Measurements from ENCODE around the gene MICB.
A peak's percentile ranks its signal among the peaks of the same experiment; 100 is the strongest.

MICB gene

GRCh38 chr6:31513456-31514165 is 15.7 kb downstream of the MICB start:
- DNase-seq = no peak

DNA sequence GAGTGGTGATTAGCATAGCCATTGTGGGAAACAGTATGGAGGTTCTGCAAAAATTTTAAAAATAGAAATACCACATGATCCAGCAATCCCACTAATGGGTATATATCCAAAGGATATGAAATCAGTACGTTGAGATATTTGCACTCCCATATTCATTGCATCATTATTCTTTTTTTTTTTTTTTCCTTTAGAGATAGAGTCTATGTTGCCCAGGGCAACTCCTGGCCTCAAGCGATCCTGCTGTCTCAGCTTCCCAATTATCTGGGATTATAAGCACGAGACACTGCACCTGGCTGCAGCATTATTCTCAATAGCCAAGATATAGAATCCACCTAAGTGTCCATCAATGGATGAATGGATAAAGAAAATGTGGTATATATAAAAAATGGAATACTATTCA is 23.9 kb downstream of the MICB start:
- DNase-seq = no peak

GRCh38 chr6:31525553-31525931 is 27.6 kb downstream of the MICB start:
- peak; percentile 6 for DNase-seq

- DNase-seq = peak; percentile 18
Measured at GRCh38 chr6:31525932-31526591, 28.1 kb downstream of the MICB start.

GRCh38 chr6:31528307-31528777 is 30.4 kb downstream of the MICB start:
- no peak for DNase-seq

- DNase-seq = no peak
Measured at GRCh38 chr6:31528821-31529328, 30.9 kb downstream of the MICB start, which contains the start of gene MCCD1. MCCD1 (plus strand) TSS chr6:31528962; CDS start chr6:31529015, 53 bp downstream.

GRCh38 chr6:31529329-31530150 is 31.6 kb downstream of the MICB start:
- DNase-seq = no peak

DNA sequence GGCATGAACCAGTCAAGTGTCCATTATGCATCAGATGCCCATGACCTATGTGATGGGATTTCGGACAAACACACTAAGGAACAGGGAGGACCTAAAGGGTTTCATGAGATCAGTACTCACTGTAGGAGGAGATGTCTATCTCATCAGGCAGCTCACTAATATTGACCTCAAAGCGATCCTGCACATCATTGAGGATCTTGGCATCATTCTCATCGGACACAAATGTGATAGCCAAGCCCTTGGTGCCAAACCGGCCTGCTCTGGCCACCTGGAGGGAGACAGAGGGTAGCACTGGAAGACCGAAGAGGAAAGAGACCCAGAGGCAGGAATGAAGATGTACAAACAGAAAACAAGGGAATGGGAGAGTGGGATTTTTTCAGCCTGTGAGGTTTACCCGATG is 32.7 kb downstream of the MICB start:
- no peak for DNase-seq

GRCh38 chr6:31531162-31531561 is 33.2 kb downstream of the MICB start:
- DNase-seq = no peak

GRCh38 chr6:31531771-31532643 is 34.1 kb downstream of the MICB start:
- DNase-seq = no peak

- no peak for DNase-seq
Measured at GRCh38 chr6:31532644-31533454, 34.9 kb downstream of the MICB start.

DNA sequence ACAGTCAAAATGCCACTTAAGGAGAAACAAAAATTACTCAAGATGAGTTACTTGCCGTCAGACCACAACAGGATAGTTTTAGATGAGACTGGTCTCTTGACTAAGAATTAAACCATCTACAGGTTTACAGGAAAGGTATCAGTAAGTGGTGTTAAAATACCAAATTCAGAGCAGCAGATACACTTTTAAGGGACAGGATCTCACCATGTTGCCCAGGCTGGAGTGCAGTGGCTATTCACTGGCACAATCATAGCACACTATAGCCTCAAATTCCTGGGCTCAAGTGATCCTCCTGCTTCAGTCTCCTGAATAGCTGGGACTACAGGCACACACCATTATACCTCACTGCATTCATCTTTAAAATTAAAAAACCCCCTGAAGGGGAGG is 35.5 kb downstream of the MICB start:
- DNase-seq = no peak

GRCh38 chr6:31534011-31534410 is 36.1 kb downstream of the MICB start:
- DNase-seq = no peak

GRCh38 chr6:31534521-31535040 is 36.6 kb downstream of the MICB start:
- DNase-seq = no peak

DNA sequence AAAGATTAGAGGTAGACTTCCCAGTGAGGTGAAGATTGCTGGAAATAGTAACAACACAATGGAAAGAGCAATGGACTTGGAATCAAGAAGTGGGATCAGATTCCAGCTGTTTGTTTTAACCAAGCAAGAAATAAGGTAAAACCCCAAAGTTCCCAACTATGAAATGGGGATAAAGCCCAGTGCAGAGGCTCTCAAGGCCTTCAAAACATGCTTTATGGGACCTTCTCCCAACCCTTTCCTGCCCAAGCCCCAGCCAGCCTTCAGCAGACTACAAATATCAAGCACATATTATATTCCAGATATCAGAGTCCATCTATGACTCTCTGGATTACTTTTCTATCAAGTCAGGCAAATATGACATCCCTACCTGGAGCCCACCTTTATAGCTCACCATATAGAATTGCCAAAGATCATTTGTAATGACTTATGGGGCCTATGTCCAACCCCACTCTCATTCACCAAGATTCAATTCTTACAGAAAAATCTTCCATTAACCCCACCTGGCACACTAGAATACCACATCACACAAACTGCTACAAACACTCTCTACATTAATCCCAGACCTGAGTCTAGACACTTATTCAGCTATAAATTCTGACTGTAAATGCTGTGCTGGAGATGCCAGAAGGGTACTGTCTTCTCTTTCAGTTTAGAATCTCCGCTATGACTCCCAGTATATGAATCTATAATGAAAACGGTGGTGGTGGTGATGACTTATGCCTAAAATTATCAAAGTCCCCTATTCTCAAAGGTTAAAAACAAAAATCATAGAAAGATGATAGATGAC is 37.8 kb downstream of the MICB start:
- DNase-seq = no peak

DNA sequence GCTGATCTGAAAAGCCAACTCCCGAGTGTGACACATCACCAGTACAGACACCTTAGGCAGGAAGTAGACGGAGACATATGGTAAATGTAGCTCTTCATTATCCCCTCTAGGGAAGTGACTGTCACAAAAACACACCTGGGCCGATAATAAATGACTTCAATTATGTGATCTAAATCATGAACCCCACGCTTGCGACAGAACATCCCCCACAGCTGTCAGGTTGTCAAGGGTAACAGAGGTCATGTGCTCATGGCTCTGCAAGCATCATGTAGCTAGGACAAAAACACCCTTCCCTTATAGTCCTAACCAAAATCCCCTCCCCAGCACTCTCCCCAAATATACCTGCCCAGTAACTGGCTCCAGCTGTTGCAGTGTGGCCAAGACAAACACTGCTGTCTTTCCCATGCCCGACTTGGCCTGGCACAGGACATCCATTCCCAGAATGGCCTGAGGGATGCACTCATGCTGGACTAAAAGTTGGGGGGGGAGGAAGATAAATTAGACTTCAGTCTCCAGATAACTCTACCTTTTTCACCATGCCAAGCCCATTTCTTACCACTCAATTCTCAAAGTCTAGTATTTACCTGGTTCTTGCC is 41.0 kb downstream of the MICB start:
- no peak for DNase-seq

- DNase-seq = no peak
Measured at GRCh38 chr6:31540640-31541039, 42.7 kb downstream of the MICB start.

- peak; percentile 75 for DNase-seq
Measured at GRCh38 chr6:31541059-31541657, 43.2 kb downstream of the MICB start.
